CD4-positive, alpha-beta T cell treated with Interferon alpha-2 for 1 hour (primary cell): ENCODE results near the gene ZC3H15.
"Not testable (repeated sequence)": the region's sequence is repeated elsewhere in the genome, so short reads cannot be mapped to it uniquely, and the experiment has no call there.

Experiments
- DNase-seq, 2 donors: peaks; one replicate each; pipeline ENCODE4 v3.0.0-alpha.2; 2020 to 2022

Gene ZC3H15

DNA sequence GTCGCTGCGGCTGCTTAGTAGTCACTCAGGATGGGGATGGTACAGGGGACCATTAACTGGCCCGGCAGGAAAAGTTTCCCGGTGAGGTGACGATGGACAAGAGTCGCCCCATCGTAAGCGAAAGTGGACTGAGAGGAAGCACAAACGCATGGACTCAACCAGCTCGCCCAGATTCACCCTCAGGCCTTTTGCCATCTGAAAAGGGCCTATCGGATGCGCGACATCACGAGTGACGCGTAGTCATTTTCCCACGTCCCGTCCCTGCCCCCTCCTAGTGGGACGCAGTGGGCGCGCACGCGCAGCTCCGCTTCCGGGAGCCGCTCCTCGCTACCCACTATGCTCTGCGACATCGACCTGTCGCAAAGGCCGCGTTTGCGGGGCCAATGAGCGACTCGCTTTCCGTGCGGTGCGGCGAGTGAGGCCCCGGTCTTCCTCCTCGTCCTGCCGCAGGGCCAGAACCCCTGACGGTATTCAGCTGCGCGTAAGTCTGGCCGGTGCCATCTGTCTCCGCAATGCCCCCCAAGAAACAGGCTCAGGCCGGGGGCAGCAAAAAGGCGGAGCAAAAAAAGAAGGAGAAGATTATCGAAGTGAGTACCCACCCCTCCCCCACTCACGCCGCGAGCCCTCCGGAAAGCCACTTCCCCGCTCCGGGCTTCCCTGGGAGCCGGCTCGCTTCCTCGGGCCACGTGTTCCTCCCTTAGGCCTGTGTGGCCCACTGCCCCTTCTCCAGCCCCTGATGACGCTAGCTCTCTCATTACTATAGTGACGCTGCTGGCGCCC is at the start of gene ZC3H15:
TSS of gene ZC3H15 (plus strand) at position 390 of the 780 bp plus-strand sequence. CDS start at position 513, 123 bp downstream.
- peak; percentile 98 for DNase-seq

DNA sequence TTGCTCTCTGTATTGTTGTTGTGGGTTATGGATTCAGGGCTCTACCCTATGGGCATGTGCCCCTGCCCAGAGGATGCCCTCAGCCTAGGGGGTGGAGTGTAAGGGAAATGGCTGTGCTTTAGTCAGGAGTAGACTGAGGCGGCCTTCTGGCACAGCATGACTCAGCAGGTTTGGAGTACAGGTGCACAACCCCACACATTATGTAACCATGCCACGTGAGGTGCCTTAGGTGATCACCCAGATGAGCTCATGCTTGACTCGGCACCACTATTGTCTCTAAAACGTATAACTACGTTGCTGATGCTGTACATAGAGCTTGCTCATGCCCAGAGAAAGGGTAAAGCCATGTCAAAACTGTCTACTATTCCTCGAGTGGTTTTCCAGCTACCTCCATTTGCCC is 48.3 kb upstream of the ZC3H15 start:
- DNase-seq = no peak

DNA sequence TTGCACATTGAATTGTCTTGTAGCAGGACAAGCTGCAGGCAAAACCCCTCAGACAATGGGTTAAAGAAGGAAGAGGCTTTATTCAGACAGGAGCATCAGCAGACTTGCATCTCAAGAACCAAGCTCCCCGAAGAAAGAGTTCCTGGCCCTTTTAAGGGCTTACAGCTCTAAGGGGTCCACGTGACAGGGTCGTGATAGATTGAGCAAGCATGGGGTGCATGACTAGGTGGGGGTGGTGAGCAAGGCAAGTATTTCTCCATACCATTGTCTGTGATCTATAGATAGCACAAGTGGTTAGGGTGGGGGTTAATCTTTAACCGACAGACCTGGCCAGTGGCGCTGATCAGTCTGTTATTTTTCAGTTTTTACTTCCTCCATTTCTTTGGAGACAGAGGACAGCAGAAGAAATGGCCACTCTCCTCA is 46.4 kb upstream of the ZC3H15 start:
- DNase-seq = not testable (repeated sequence)

DNA sequence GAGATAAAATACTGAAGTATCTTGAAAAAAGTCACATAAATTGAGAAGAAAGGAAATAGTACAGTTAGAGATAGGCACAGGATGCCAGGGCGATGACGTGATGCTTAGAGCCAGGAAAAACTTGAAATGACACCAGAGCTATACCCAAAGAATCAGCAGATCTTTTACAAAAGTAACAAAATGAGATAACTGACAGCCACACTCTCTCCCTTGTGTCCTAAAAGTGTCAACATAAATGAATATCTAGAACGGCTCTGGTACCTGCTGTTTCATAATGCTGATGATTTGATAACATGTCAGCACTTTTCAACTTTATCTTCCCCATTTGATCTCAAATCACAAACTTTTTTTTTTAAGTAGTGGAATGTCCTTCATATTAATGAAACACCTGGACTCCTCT is 45.6 kb upstream of the ZC3H15 start:
- no peak for DNase-seq

DNA sequence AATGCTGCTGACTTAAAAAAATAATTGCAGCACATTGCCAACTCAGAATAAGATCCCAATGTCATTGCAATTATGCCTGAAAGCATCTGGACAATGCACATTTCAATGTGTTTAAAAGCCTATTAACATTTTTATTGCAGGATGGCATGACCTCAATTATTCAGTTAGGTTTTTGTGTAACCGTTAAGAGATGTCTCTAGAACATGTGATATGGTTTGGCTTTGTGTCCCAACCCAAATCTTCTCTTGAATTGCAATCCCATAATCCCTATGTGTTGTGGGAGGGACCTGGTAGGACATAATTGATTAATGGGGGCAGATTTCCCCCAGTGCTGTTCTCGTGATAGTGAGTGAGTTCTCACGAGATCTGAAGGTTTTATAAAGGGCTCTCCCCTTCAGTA is 43.2 kb upstream of the ZC3H15 start:
- DNase-seq = no peak

DNA sequence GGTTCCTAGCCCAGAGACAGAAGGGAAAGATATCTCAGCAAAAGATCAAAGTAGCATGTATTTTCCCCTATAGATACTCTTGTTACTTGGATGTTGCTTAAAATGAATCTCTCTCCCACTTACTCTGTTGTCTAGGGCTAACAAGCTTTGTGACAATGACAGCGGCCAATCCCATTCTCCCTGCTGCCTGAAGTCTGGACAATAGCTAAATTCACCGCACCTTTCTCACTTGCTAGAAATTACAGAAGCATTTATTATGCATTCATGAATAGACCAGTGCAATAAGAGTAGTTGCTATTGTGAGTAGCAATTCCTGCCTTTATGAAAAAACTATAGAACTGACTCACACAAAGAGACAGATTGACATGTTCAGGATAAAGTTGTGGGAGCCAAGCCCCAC is 42.2 kb upstream of the ZC3H15 start:
- no peak for DNase-seq

DNA sequence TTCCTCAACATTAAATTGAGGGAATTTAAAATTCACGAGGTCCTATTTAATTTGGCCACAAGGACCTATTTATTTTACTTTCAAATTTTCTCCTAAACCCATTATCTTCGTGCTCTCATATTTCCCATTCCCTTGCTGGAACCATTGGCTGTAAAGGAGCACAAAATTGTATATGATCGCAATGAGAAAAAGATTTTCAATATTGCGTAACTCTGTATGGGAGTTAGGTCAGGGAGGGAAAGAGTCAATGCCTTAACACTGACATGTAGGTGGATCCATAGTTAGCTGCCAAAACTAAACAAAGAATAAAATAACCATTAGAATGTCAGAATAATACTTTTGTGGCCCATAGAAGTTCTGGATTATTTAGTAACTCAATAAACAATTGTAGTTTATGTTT is 40.6 kb upstream of the ZC3H15 start:
- DNase-seq = no peak

DNA sequence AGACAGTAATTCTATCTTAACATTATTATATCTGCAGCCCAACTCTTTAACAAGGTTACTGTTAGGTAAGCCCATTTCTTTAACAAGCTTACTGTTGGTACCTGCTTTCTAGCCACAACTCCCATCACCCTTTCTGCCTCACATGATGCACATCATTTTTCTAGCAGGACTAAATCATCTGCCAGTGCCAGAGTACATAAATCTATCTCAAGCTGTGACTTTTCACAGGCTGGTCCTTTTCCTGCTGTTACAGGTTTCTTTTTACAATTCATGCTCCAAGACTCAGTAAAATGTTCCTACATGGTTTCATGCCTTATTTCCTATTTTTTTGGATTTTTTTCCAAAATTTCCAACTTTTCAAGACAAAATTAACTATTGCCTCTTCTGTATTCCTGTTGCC is 30.4 kb upstream of the ZC3H15 start:
- DNase-seq = no peak

DNA sequence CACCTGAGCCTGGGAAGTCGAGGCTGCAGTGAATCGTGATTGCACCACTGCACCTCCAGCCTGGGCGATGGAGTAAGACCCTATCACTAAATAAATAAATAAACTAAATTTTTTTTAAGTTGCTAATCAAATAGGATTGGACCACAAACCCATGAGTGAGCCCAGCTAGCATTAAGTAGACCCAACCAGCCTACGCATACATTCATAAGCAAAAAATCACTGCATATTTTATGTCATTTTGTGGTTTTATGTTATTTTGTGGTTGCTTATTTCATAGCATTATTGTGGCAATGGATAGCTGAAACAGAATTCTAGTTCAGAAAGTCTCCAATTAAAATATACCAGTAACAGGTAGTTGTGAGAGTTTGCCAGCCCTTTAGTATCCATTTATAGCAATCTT is 29.1 kb upstream of the ZC3H15 start:
- DNase-seq = no peak

DNA sequence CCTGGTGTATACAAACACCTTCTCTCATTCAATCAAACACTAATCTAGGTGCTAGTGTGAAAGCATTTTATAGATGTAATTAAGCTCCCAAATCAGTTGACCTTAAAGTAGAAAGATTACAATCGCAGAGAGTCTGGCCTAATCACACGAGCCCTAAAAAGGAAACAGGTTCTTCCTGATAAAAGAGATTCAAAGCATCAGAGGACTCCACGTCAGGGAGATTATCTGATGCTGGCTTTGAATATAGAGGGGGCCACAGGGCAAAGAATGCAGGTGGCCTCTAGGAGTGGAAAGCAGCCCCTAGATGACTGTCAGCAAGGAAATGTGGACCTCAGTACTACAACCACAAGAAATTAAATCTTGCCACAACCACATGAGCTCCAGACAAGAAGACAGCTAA is 28.2 kb upstream of the ZC3H15 start:
- DNase-seq = no peak

DNA sequence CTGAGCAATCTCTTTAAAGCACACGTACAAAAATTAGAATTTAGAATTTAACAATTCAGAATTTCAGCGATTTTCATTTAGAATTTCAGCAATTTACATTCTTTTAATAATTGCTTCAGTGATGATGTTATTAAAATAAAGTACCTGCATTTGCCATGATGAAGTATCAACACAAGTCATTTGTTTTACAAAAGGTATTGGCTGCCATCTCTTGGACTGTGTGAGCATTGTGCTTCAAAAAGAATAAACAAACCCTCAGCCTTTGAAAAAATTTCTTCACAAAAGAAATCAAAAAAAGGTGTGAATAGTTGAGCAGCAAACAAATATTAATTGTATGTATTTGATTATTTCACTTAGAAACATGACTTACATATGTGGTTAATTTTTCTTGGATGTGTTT is 27.1 kb upstream of the ZC3H15 start:
- DNase-seq = no peak

DNA sequence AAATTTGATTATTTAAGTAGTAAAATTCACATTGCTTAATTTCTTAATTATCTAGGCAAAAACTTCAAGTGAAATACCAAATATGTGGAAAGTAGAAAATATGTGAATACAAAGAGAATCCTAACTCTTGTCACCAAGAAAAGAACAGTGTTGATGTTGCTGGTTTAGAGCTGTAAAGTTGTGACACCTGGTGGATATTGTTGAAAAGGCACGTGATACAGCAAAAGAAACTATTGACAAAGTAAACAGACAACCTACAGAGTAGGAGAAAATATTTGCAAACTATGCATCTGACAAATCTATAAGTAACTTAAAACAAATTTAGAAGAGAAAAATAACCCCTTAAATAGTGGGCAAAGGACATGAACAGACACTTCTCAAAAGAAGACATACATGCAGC is 25.6 kb upstream of the ZC3H15 start:
- no peak for DNase-seq

DNA sequence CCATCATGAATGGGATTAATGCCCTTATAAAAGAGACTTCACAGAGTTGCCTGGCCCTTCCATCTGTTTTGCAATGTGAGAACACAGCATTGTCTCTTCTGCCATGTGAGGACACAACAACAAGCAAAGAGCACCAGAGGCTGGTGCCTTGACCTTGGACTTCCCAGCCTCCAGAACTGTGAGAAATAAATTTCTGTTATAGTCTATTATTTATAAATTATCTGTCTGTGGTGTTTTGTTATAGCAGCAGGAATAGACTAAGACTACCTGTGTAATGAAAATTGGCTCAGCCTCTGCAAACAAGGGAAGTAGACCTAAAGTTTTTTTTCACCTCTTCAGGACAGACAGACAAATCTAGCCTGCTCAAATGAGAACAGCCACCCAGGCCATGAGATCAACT is 19.3 kb upstream of the ZC3H15 start:
- DNase-seq = no peak

DNA sequence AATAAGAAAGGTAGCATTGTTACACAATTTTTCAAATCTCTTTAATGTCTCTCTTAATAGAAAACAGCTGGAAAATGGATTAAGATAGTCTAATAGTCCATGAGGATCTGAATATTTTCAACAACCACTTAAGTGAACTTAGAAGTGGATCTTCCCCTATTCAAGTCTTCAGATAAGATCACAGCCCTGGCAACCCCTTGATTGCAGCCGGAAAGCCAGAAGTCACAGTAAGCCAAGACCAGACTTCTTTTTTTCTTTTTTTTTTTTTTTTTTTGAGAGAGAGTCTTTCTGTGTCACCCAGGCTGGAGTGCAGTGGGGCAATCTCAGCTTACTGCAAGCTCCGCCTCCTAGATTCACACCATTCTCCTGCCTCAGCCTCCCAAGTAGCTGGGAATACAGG is 18.6 kb upstream of the ZC3H15 start:
- no peak for DNase-seq

DNA sequence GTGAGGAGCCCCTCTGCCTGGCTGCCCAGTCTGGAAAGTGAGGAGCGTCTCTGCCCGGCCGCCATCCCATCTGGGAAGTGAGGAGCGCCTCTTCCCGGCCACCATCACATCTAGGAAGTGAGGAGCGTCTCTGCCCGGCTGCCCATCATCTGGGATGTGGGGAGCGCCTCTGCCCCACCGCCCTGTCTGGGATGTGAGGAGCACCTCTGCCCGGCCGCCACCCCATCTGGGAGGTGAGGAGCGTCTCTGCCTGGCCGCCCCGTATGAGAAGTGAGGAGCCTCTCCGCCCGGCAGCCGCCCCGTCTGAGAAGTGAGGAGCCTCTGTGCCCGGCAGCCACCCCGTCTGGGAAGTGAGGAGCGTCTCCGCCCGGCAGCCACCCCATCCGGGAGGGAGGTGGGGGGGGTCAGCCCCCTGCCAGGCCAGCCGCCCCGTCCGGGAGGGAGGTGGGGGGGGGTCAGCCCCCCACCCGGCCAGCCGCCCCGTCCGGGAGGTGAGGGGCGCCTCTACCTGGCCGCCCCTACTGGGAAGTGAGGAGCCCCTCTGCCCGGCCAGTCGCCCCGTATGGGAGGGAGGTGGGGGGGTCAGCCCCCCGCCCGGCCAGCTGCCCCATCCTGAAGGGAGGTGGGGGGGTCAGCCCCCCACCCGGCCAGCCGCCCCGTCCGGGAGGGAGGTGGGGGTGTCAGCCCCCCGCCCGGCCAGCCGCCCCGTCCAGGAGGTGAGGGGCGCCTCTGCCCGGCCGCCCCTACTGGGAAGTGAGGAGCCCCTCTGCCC is 13.2 kb upstream of the ZC3H15 start:
- not testable (repeated sequence) for DNase-seq

DNA sequence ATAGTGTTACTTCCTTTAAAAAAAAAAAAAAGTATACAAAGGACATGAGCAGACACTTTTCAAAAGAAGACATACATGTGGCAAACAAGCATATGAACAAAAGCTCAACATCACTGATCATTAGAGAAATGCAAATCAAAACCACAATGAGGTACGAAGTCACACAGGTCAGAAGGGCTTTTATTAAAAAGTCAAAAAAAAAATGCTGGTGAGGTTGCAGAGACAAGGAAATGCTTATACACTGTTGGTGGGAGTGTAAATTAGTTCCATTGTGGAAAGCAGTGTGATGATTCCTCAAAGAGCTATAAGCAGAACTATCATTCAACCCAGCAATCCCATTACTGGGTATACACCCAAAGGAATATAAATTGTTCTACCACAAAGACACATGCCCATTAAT is 11.8 kb upstream of the ZC3H15 start:
- not testable (repeated sequence) for DNase-seq

DNA sequence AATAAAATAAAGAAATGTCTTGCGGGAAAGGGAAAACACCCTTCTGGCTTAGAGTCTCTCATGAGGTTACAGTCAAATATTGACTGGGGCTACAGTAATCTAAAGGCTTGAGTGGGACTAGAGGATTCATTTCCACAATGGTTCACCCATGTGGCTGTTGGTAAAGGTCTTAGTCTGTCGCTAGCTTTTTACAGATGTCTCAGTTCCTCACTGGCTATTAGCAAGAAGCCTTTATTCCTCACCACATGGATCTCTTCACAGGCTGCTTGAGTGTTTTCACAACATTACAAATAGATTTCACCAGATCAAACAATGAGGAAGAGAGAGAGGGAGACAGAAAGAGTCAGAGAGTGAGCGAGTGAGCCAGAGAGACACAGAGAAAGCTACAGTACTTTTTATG is 8.3 kb upstream of the ZC3H15 start:
- DNase-seq = no peak

DNA sequence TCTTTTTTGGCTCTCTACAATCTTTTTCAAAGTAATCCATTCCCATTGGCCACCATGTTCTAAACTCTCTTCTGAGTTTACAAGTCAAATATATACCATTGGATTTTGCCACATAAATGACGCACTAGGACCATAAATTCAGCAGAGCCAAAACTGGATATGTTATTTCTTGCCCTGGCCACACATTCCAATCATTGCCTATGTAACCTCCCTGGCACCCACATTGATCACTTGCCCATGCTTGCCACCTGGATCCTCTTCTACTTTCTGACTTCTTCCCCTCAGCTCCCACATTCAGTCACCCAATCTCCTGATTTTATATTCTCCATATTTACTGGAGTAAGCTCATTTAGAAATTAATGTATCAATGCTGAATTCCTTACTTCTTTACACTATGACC is 5.1 kb upstream of the ZC3H15 start:
- no peak for DNase-seq

DNA sequence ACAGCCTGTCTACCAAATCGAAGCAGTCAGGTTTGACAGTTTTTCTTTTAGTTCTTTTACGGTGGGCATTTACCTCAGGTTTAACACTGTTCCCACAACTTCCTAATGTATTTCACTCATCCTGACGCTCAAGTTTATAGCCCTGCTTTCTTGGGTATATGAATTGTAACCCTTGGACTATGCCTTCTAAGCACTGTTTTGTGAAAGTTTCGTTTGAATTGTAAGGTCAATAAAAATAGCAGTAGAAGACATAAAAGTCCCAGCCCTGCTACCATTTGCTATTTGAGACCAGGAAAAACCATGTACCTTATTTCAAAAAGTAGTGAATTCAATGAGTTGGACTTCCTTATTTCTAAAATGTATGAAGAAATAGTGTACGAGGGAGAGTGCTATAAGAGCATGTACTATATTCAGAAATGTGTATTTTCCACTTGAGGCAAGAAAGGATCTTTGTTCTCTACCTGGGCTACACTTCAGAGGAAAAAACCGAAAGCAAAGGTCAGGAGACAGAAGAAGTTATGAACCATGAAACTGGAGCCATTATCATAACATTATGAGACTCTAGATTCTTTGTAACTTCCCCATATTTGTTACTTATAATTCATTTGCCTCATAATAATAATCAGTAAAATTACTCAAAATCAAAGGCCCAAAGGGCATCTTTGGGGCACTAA is 1.9 kb upstream of the ZC3H15 start:
- no peak for DNase-seq

DNA sequence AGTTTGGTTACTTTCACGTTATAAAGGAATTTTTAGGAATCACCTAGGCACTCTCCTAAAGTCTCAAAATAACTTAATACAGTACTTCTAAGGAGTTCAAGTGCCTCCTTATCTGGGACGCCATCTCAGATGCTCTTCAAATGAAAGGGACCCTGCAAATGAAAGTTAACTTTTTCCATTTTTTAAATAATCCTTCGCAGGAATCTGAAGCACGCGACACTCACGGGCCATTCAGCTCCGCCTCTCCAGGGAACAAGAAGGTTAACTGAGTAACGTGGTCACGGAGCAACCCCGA is 537 bp upstream of the ZC3H15 start:
- DNase-seq = no peak

DNA sequence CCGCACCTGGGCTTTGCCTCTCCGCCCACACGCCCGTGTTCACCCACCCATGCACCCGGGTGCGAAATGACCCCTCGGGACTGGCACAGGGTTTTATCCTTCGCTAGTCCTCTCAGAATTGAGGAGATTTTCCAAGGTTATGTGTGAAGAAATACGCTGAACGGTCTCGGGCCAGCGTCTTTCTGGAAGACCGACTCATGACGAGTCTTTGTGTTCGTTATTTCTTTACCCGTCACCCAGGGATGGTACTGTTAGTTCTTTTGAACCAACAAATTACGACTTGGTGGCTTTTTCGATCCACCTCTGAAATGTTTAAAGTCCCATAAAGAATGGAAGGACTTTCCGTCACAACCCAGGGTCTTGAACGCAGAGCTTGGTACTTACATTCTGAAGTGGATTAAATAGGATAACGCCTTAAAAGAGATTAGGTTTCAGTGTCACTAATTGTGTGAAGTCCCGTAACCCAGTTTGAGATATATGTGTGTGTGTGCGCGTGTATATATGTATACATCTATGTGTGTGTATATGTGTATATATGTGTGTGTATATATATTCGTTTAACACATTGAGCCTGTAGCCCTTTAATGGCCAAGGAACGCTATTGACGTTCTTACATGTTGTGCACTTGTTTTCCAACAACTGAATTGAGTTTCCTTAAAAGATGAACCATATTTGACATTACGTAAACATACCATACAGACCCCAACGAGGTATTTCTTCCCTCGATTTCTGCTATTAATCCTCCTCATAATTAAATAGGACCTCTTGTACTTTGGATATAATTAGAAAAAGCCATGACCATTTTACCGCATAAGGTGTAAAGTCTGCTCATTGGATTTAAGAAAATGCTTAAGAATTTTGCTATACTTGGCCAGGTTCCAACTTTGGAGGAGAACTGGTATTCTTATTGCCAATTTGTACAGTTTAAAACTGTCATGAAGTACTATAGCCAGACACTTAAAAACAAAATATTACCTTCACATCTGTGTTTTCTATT is 889 bp downstream of the ZC3H15 start:
- DNase-seq = peak in 1 of 2 donors; percentile 21

DNA sequence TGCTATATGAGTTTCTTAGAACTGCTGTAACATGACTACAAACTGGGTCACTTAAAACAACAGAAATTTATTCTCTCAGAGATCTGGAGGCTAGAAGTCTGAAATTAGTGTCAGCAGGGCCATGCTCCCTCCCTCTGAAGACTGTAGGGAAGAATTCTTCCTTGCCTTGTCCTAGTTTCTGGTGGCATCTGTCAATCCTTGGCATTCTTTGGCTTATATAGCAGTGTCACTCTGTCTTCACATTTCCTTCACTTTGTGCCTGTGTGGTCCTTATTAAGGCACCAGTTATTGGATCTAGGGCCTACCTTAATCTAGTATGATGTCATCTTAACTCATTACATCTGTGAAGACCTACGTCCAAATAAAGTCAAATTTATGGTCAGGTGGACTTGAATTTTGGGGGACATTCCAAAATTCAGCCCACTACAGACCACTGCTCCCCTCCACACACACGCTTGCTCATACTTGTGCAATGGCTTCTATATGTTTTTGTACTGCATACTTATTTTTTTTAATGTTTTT is 7.6 kb downstream of the ZC3H15 start:
- no peak for DNase-seq

DNA sequence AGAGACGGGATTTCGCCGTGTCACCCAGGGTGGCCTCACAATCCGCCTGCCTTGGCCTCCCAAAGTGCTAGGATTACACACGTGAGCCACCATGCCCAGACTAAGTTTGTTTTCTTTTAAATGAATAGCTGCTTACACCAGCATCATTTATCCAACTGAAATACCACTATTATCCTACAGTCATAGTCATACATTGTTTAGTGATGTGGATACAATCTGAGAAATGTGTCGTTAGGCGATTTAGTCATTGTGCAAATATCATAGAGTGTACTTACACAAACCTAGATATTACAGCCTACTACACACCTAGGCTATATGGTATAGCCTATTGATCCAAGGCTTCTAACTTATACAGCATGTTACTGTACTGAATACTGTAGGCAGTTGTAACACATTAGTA is 10.3 kb downstream of the ZC3H15 start:
- DNase-seq = no peak
